Ishikawa (cell line): Measurements from ENCODE around the gene DMD.

Experiments used
- CEBPB ChIP-seq: IDR thresholded peaks from 2 replicates; pipeline ENCODE4 v1.6.1; 2012
- EGR1 ChIP-seq: IDR thresholded peaks from 2 replicates; pipeline ENCODE4 v1.6.1; 2012
- EP300 ChIP-seq: IDR thresholded peaks from 2 replicates; pipeline ENCODE4 v1.6.1; 2012; ENCODE audit warnings: borderline replicate concordance
- NFIC ChIP-seq: IDR thresholded peaks from 2 replicates; pipeline ENCODE4 v1.6.1; 2012
- RAD21 ChIP-seq: IDR thresholded peaks from 2 replicates; pipeline ENCODE4 v1.6.1; 2012; ENCODE audit warnings: low read depth
- REST ChIP-seq: IDR thresholded peaks from 2 replicates; pipeline ENCODE4 v1.6.1; 2012; ENCODE audit warnings: low read depth, mild to moderate bottlenecking
- TAF1 ChIP-seq: IDR thresholded peaks from 2 replicates; pipeline ENCODE4 v1.6.1; 2012; ENCODE audit warnings: low read depth, mild to moderate bottlenecking
- TCF12 ChIP-seq: IDR thresholded peaks from 2 replicates; pipeline ENCODE4 v1.6.1; 2012; ENCODE audit warnings: low read depth
- YY1 ChIP-seq: IDR thresholded peaks from 2 replicates; pipeline ENCODE4 v1.6.1; 2012; ENCODE audit warnings: low read depth
- TF ChIP-seq, protein P1 (sequence below): IDR thresholded peaks from 2 replicates; pipeline ENCODE4 v1.6.1; 2012

DNA sequence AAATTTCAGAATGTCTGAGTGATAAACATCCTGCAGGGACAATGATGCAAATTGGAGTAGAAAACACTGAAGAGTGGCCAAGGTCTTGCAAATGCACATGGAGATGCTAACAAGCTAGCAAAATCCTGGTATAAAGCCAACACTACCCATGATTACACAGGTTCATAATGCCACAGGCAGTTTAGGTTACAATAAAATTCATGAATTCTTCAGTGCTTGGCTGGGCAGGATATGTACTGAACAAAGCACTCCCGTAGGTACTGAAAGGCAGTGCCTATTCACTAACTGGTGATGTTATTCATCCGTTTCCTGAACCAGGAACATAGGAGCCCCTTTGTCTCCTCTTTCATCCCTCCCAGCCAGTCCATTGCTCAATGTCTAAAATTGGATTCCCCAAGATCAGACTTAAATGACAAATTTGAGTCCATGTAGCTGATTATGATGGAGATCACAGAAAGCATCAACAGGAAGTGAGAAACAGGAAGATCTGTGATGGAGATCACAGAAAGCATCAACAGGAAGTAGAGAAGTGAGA, 244.5 kb downstream of the DMD start:
- TF ChIP-seq EP300 (no peak), RAD21 (no peak), CEBPB (no peak), NFIC (no peak), TCF12 (no peak), YY1 (no peak), TAF1 (no peak), EGR1 (no peak), REST (no peak)
- TF ChIP-seq, protein P1, sequence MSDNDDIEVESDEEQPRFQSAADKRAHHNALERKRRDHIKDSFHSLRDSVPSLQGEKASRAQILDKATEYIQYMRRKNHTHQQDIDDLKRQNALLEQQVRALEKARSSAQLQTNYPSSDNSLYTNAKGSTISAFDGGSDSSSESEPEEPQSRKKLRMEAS: no peak
